ENCODE results near the gene COL6A2.

GRCh38 chr21:46114963-46115362, 17.1 kb downstream of the COL6A2 start:
- TF ChIP-seq FOXP4 (CRISPR knock-in tag; IDR thresholded peaks at IDR 0.05) (no peak), HMGXB4 (CRISPR knock-in tag; IDR thresholded peaks at IDR 0.05) (no peak), TEAD4 (CRISPR knock-in tag; IDR thresholded peaks at IDR 0.05) (no peak), CTCF (IDR thresholded peaks at IDR 0.05) (no peak), SMAD3 (CRISPR knock-in tag; IDR thresholded peaks at IDR 0.05; ENCODE audit: borderline replicate concordance) (no peak), NR2C2 (CRISPR knock-in tag; IDR thresholded peaks at IDR 0.05) (no peak), SP1 (CRISPR knock-in tag; conservative IDR thresholded peaks at IDR 0.05) (no peak), ETV6 (CRISPR knock-in tag; IDR thresholded peaks at IDR 0.05) (no peak), STAT6 (CRISPR knock-in tag; conservative IDR thresholded peaks at IDR 0.05; ENCODE audit: low read depth) (no peak), AFF4 (CRISPR knock-in tag; IDR thresholded peaks at IDR 0.05; ENCODE audit: borderline replicate concordance) (no peak), AR (CRISPR knock-in tag; IDR thresholded peaks at IDR 0.05) (no peak), MAX (CRISPR knock-in tag; IDR thresholded peaks at IDR 0.05) (no peak), PREB (CRISPR knock-in tag; IDR thresholded peaks at IDR 0.05; ENCODE audit: borderline replicate concordance) (no peak)
